IPS DF 6.9 (cell line): Measurements from ENCODE around the gene KCNN3.

Experiments
- DNase-seq: peaks from one replicate; pipeline ENCODE4 v3.0.0-alpha.2; 2013; ENCODE audit warnings: low read depth, low spot score
- H3K27ac ChIP-seq: one replicate; pipeline ENCODE4 v1.5.1; 2013; ENCODE audit warnings: low read length, control low read depth
- H3K27me3 ChIP-seq: 2 replicates; pipeline ENCODE4 v1.6.1; 2013; ENCODE audit warnings: mild to moderate bottlenecking, low read length; ENCODE audit not compliant: control insufficient read depth, insufficient read depth
- H3K36me3 ChIP-seq: 2 replicates; pipeline ENCODE4 v1.6.1; 2013; ENCODE audit warnings: low read length; ENCODE audit not compliant: control insufficient read depth, insufficient read depth
- H3K4me1 ChIP-seq: 2 replicates; pipeline ENCODE4 v1.6.1; 2013; ENCODE audit warnings: low read length; ENCODE audit not compliant: control insufficient read depth, insufficient read depth
- H3K4me3 ChIP-seq: 2 replicates; pipeline ENCODE4 v1.5.1; 2013; ENCODE audit warnings: mild to moderate bottlenecking, low read length
- H3K9me3 ChIP-seq: 2 replicates; pipeline ENCODE4 v1.6.1; 2013; ENCODE audit warnings: low read length, inconsistent platforms; ENCODE audit not compliant: control insufficient read depth, insufficient read depth
- WGBS: extraction: QIAGEN DNeasy Blood & Tissue Kit; methylation state at CpG from one replicate; pipeline ENCODE4 v1.1.7; 2013; ENCODE audit warnings: mixed read lengths, missing lambda C conversion rate; ENCODE audit not compliant: insufficient read length, insufficient coverage; 5-methylcytosine and 5-hydroxymethylcytosine counted together

The KCNN3 gene

GRCh38 chr1:154741327-154741726, 128.8 kb downstream of the KCNN3 start:
- Histone ChIP-seq H3K27ac (no peak overlapping the region), H3K36me3 (no peaks in the 10 kb centered on the region), H3K4me3 (no peak overlapping the region), H3K27me3 (no peaks in the 10 kb centered on the region), H3K4me1 (peaks cover 2% of the 10 kb centered on the region), H3K9me3 (no peaks in the 10 kb centered on the region)
- no peak for DNase-seq

- Histone ChIP-seq H3K4me1 (peaks cover 2% of the 10 kb centered on the region), H3K36me3 (no peaks in the 10 kb centered on the region), H3K9me3 (no peaks in the 10 kb centered on the region), H3K27ac (no peak overlapping the region), H3K27me3 (no peaks in the 10 kb centered on the region), H3K4me3 (no peak overlapping the region)
- WGBS: no CpG with 5 or more reads among the region's 2 CpGs
- DNase-seq: no peak
Measured at GRCh38 chr1:154739654-154740053, 130.4 kb downstream of the KCNN3 start.

GRCh38 chr1:154736841-154737240, 133.2 kb downstream of the KCNN3 start:
- H3K9me3 ChIP-seq: no peaks in the 10 kb centered on the region
- no peaks in the 10 kb centered on the region for H3K4me1 ChIP-seq
- no peak for DNase-seq
- no CpG with 5 or more reads among the region's 6 CpGs for WGBS
- H3K4me3 ChIP-seq: no peak overlapping the region
- H3K36me3 ChIP-seq: no peaks in the 10 kb centered on the region
- H3K27ac ChIP-seq: no peak overlapping the region
- H3K27me3 ChIP-seq: no peaks in the 10 kb centered on the region

- no peaks in the 10 kb centered on the region for H3K27me3 ChIP-seq
- no peak for DNase-seq
- no peak overlapping the region for H3K4me3 ChIP-seq
- no peaks in the 10 kb centered on the region for H3K36me3 ChIP-seq
- no peak overlapping the region for H3K27ac ChIP-seq
- WGBS: no CpG with 5 or more reads among the region's 4 CpGs
- peaks cover 2% of the 10 kb centered on the region; the same call in 1 of the 2 replicates for H3K4me1 ChIP-seq
- no peaks in the 10 kb centered on the region for H3K9me3 ChIP-seq
Measured at GRCh38 chr1:154735804-154736168, 134.3 kb downstream of the KCNN3 start.

GRCh38 chr1:154735061-154735803, 134.8 kb downstream of the KCNN3 start:
- H3K4me1 ChIP-seq: peaks cover 3% of the 10 kb centered on the region; the same call in 1 of the 2 replicates
- H3K9me3 ChIP-seq: no peaks in the 10 kb centered on the region
- DNase-seq: no peak
- no peak overlapping the region; the same call in 1 of the 2 replicates for H3K4me3 ChIP-seq
- H3K27me3 ChIP-seq: no peaks in the 10 kb centered on the region
- no peak overlapping the region for H3K27ac ChIP-seq
- WGBS: no CpG with 5 or more reads among the region's 12 CpGs
- no peaks in the 10 kb centered on the region for H3K36me3 ChIP-seq

GRCh38 chr1:154733621-154734020, 136.5 kb downstream of the KCNN3 start:
- DNase-seq: no peak
- Histone ChIP-seq H3K4me1 (peaks cover 3% of the 10 kb centered on the region; the same call in 1 of the 2 replicates), H3K27ac (no peak overlapping the region), H3K4me3 (no peak overlapping the region), H3K36me3 (no peaks in the 10 kb centered on the region), H3K9me3 (no peaks in the 10 kb centered on the region), H3K27me3 (no peaks in the 10 kb centered on the region)
- no CpG with 5 or more reads among the region's 4 CpGs for WGBS

- DNase-seq: no peak
- no CpG with 5 or more reads among the region's 10 CpGs for WGBS
Measured at GRCh38 chr1:154730986-154731489, 139.0 kb downstream of the KCNN3 start.

GRCh38 chr1:154730259-154730658, 139.8 kb downstream of the KCNN3 start:
- Histone ChIP-seq H3K27me3 (no peaks in the 10 kb centered on the region), H3K27ac (no peak overlapping the region), H3K36me3 (no peaks in the 10 kb centered on the region), H3K4me3 (no peak overlapping the region), H3K4me1 (peaks cover 3% of the 10 kb centered on the region; the same call in 1 of the 2 replicates), H3K9me3 (no peaks in the 10 kb centered on the region)
- no CpG with 5 or more reads among the region's 1 CpG for WGBS
- peak; percentile 27 for DNase-seq

More at GRCh38 chr1:154730986-154731489, 139.0 kb downstream of the KCNN3 start:
- Histone ChIP-seq H3K4me1 (peaks cover 3% of the 10 kb centered on the region; the same call in 1 of the 2 replicates), H3K27me3 (no peaks in the 10 kb centered on the region), H3K4me3 (no peak overlapping the region), H3K36me3 (no peaks in the 10 kb centered on the region), H3K27ac (no peak overlapping the region), H3K9me3 (no peaks in the 10 kb centered on the region)

- no peak for DNase-seq
- Histone ChIP-seq H3K27me3 (no peaks in the 10 kb centered on the region), H3K9me3 (no peaks in the 10 kb centered on the region), H3K27ac (no peak overlapping the region), H3K36me3 (no peaks in the 10 kb centered on the region), H3K4me1 (peaks cover 3% of the 10 kb centered on the region; the same call in 1 of the 2 replicates), H3K4me3 (no peak overlapping the region)
- no CpG with 5 or more reads among the region's 3 CpGs for WGBS
Measured at GRCh38 chr1:154729577-154729976, 140.5 kb downstream of the KCNN3 start.

GRCh38 chr1:154729031-154729442, 141.0 kb downstream of the KCNN3 start:
- Histone ChIP-seq H3K4me3 (no peak overlapping the region), H3K4me1 (peaks cover 3% of the 10 kb centered on the region; the same call in 1 of the 2 replicates), H3K27ac (no peak overlapping the region), H3K9me3 (no peaks in the 10 kb centered on the region), H3K27me3 (no peaks in the 10 kb centered on the region), H3K36me3 (no peaks in the 10 kb centered on the region)
- WGBS: no CpG with 5 or more reads among the region's 6 CpGs
- DNase-seq: no peak
